HUES6 (cell line): ENCODE measurements around the gene CYP4F3.
"Not testable (repeated sequence)": the region's sequence is repeated elsewhere in the genome, so short reads cannot be mapped to it uniquely, and the experiment has no call there.

Experiments used
- H3K27ac ChIP-seq: 2 replicates; pipeline ENCODE4 v1.7.0; 2013; ENCODE audit warnings: low read depth, mild to moderate bottlenecking, low read length, inconsistent platforms
- H3K27me3 ChIP-seq: 2 replicates; pipeline ENCODE4 v1.6.1; 2013; ENCODE audit warnings: low read length; ENCODE audit not compliant: control insufficient read depth, insufficient read depth
- H3K36me3 ChIP-seq: 2 replicates; pipeline ENCODE4 v1.6.1; 2013; ENCODE audit warnings: low read length; ENCODE audit not compliant: control insufficient read depth, insufficient read depth
- H3K4me1 ChIP-seq: 2 replicates; pipeline ENCODE4 v1.6.1; 2013; ENCODE audit warnings: low read length; ENCODE audit not compliant: control insufficient read depth, insufficient read depth
- H3K4me3 ChIP-seq: 2 replicates; pipeline ENCODE4 v1.5.1; 2013; ENCODE audit warnings: low read depth, low read length
- H3K9ac ChIP-seq: one replicate; pipeline ENCODE4 v1.6.1; 2013; ENCODE audit warnings: mild to moderate bottlenecking, low read length
- H3K9me3 ChIP-seq: 2 replicates; pipeline ENCODE4 v1.6.1; 2013; ENCODE audit warnings: low read depth, low read length; ENCODE audit not compliant: control insufficient read depth, insufficient read depth

CYP4F3 gene, protein sequence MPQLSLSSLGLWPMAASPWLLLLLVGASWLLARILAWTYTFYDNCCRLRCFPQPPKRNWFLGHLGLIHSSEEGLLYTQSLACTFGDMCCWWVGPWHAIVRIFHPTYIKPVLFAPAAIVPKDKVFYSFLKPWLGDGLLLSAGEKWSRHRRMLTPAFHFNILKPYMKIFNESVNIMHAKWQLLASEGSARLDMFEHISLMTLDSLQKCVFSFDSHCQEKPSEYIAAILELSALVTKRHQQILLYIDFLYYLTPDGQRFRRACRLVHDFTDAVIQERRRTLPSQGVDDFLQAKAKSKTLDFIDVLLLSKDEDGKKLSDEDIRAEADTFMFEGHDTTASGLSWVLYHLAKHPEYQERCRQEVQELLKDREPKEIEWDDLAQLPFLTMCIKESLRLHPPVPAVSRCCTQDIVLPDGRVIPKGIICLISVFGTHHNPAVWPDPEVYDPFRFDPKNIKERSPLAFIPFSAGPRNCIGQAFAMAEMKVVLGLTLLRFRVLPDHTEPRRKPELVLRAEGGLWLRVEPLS

DNA sequence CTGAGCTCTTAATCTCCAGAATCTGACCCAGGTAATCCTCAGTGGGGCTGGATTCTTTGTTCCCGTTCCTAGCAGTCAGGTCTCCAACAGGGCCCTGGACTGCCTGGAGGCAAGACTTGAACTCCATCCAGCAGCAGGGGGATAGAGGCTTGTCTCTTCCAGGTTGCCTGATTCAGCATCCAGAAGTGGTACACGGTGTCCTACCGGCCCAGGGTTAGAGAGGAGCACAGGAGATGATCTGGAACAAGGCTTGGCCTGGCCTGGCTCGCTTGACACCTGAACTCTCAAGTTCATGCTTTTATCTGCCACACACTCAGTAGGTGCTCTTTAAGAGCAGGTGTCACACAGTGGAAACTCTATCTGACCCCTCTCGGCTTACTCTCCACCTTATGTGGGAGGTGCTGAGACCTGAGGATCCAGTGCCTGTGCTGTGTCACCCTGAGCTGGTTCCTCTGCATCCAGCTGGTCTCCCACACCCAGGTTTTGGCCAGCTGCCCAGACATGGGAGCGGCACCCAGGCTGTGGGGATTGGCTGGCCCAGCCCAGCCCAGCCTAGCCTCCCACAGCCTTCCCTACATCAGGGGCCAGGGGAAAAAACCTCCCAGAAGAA, at the start of gene CYP4F3:
Gene CYP4F3, plus strand, starts transcription at position 604 of the 610 bp plus-strand sequence. CDS start 519 bp downstream, outside the sequence.
- Histone ChIP-seq H3K36me3 (no peaks in the 10 kb centered on the region), H3K4me1 (no peaks in the 10 kb centered on the region), H3K4me3 (no peak within 1 kb of the TSS), H3K9me3 (peaks cover 20% of the 10 kb centered on the region; the same call in 1 of the 2 replicates), H3K27ac (no peak within 1 kb of the TSS), H3K9ac (no peak within 1 kb of the TSS), H3K27me3 (no peaks in the 10 kb centered on the region; the same call in 1 of the 2 replicates)

DNA sequence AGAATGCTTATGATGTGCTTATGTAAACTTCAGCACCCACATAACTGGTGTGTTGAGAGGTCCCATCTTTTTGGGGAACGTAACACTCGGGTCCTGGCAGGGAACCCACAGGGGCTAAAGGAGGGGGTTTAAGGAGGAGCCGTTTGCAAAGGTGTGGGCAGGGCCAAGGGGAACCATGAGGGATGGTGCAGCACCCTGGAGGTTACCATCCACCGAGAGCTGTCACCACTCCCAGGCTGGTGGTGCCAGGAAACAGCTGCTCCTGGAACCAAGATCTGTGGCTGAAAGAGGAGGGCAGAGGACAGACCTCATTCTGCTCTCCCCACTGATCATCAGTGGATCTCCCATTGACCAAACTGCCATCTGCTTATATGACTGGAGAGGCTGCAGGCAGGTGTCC, 48.9 kb upstream of the CYP4F3 start:
- Histone ChIP-seq H3K4me3 (no peak overlapping the region), H3K36me3 (no peaks in the 10 kb centered on the region), H3K4me1 (no peaks in the 10 kb centered on the region), H3K9ac (no peak overlapping the region), H3K27ac (no peak overlapping the region), H3K27me3 (peaks cover 3% of the 10 kb centered on the region; the same call in 1 of the 2 replicates), H3K9me3 (peaks cover 11% of the 10 kb centered on the region; the same call in 1 of the 2 replicates)

DNA sequence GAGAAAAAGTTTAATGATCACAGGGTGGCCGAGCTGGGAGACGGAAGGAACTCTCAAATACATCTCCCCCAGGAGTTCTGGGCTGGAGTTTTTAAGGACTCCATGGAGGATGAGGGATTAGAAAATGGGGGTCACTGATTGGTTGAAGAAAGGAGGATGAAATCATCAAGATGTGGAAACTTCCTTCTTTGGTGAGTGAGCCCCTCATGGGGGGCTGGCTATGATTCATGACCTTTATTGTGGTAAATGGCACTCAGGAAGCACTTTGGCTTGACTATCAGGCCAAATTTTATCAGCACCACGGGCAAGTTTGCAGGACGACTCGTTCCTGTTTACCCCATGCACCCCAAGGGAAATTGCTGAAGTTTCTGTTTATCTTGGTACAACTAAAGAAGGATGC, 48.2 kb upstream of the CYP4F3 start:
- H3K9me3 ChIP-seq, result peaks cover 11% of the 10 kb centered on the region; the same call in 1 of the 2 replicates
- H3K4me1 ChIP-seq, H3K36me3 ChIP-seq, H3K9ac ChIP-seq, H3K27ac ChIP-seq, H3K4me3 ChIP-seq, H3K27me3 ChIP-seq: not testable (repeated sequence)

- peaks cover 11% of the 10 kb centered on the region; the same call in 1 of the 2 replicates for H3K9me3 ChIP-seq
- H3K27ac ChIP-seq, H3K36me3 ChIP-seq, H3K27me3 ChIP-seq, H3K4me3 ChIP-seq, H3K4me1 ChIP-seq, H3K9ac ChIP-seq: not testable (repeated sequence)
Observed at GRCh38 chr19:15593766-15594165, 46.9 kb upstream of the CYP4F3 start.

DNA sequence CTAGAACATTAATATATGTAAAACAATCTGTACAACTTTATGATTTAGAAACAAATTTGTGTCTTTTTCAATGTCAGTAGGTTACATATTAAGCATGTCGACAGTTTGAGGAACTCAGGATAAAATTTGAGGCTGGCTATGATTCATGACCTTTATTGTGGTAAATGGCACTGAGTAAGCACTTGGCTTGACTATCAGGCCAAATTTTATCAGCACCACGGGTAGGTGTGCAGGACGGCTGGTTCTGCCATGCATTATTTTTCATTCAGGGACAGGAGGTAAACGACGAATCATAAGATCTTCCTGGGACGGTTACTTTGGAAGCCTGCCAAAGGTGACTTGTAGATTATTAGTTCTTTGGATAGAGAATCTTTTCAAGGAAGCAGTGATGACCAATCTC, 45.6 kb upstream of the CYP4F3 start:
- Histone ChIP-seq H3K27me3 (peaks cover 3% of the 10 kb centered on the region; the same call in 1 of the 2 replicates), H3K4me3 (no peak overlapping the region), H3K9ac (no peak overlapping the region), H3K27ac (no peak overlapping the region), H3K4me1 (no peaks in the 10 kb centered on the region), H3K36me3 (no peaks in the 10 kb centered on the region), H3K9me3 (peaks cover 11% of the 10 kb centered on the region; the same call in 1 of the 2 replicates)

DNA sequence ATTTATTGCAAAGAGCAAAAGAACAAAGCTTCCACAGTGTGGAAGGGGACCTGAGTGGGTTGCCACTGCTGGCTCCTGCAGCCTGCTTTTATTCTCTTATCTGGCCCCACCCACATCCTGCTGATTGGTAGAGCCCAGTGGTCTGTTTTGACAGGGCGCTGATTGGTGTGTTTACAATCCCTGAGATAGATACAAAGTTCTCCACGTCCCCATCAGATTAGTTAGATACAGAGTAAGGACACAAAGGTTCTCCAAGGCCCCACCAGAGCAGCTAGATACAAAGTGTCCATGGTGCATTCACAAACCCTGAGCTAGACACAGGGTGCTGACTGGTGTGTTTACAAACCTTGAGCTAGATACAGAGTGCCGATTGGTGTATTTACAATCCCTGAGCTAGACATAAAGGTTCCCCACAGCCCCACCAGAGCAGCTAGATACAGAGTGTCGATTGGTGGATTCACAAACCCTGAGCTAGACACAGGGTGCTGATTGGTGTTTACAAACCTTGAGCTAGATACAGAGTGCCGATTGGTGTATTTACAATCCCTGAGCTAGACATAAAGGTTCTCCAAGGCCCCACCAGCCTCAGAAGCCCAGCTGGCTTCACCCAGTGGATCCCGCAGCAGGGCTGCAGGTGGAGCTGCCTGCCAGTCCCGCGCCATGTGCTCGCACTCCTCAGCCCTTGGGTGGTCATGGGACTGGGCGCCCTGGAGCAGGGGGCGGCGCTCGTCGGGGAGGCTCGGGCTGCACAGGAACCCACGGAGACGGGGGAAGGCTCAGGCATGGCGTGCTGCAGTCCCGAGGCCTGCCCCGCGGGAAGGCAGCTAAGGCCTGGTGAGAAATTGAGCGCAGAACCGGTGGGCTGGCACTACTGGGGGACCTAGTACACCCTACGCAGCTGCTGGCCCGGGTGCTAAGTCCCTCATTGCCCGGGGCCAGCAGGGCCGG, 32.4 kb upstream of the CYP4F3 start:
- H3K27me3 ChIP-seq, result peaks cover 11% of the 10 kb centered on the region; the same call in 1 of the 2 replicates
- H3K9me3 ChIP-seq, H3K36me3 ChIP-seq, H3K4me1 ChIP-seq, H3K4me3 ChIP-seq, H3K9ac ChIP-seq, H3K27ac ChIP-seq: not testable (repeated sequence)

DNA sequence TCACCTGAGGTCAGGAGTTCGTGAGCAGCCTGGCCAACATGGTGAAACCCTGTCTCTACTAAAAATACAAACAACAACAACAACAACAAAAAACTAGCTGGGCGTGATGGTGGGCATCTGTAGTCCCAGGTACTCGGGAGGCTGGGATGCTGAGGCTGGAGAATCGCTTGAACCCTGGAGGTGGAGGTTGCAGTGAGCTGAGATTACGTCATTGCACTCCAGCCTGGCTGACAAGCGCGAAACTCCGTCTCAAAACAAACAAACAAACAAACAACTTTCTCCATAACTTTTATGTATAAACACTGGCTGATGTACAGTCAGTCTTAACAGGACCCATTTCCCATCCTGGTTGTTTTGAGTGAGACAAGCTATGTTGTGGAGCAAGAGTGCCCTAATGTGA, 31.4 kb upstream of the CYP4F3 start:
- Histone ChIP-seq H3K4me3 (no peak overlapping the region), H3K9ac (no peak overlapping the region), H3K4me1 (no peaks in the 10 kb centered on the region), H3K36me3 (no peaks in the 10 kb centered on the region), H3K27me3 (peaks cover 11% of the 10 kb centered on the region; the same call in 1 of the 2 replicates), H3K27ac (no peak overlapping the region), H3K9me3 (no peaks in the 10 kb centered on the region; the same call in 1 of the 2 replicates)

DNA sequence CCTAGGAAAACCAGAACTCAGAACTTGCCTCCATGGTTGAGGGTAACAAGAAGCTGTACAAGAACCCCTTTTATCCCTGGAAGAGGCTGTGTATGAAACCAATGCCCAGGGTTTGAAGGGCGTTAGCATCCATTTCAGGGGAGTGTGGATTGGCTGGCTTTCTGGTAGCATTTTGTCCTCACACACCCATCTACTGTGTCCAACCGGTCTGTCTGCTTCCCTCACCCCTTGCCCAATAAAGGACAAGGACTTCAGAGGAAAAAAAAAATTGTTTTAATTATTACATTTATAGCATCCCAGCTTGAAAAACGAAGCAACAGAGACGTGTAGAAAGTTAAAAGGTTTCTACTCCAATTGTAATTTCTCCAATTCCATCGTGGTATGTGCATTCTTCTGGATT, 28.4 kb upstream of the CYP4F3 start:
- Histone ChIP-seq H3K27me3 (peaks cover 21% of the 10 kb centered on the region; the same call in 1 of the 2 replicates), H3K27ac (no peak overlapping the region), H3K4me1 (no peaks in the 10 kb centered on the region), H3K9ac (no peak overlapping the region), H3K36me3 (no peaks in the 10 kb centered on the region), H3K4me3 (no peak overlapping the region), H3K9me3 (no peaks in the 10 kb centered on the region; the same call in 1 of the 2 replicates)

DNA sequence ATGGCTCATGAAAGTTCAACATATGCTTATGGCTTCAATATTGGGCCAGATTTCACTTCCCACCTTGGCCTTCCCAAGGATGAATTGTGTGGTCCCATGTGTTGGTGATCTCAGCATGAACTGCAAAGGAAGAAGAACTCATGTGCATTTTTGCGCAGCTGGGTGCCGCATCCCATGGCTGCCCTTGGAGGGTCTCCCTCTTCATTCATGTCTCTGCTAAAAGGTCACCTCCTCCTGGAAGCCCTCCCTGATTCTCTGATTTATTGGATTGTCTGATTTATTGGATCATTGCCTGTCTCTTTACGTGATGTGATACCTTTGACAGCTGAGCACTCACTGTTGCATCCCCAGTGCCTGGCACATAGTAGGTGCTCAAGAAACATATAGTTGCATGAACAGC, 27.4 kb upstream of the CYP4F3 start:
- Histone ChIP-seq H3K36me3 (no peaks in the 10 kb centered on the region), H3K9me3 (peaks cover 1% of the 10 kb centered on the region; the same call in 1 of the 2 replicates), H3K27me3 (peaks cover 21% of the 10 kb centered on the region; the same call in 1 of the 2 replicates), H3K4me1 (no peaks in the 10 kb centered on the region), H3K9ac (no peak overlapping the region), H3K27ac (no peak overlapping the region), H3K4me3 (no peak overlapping the region)

DNA sequence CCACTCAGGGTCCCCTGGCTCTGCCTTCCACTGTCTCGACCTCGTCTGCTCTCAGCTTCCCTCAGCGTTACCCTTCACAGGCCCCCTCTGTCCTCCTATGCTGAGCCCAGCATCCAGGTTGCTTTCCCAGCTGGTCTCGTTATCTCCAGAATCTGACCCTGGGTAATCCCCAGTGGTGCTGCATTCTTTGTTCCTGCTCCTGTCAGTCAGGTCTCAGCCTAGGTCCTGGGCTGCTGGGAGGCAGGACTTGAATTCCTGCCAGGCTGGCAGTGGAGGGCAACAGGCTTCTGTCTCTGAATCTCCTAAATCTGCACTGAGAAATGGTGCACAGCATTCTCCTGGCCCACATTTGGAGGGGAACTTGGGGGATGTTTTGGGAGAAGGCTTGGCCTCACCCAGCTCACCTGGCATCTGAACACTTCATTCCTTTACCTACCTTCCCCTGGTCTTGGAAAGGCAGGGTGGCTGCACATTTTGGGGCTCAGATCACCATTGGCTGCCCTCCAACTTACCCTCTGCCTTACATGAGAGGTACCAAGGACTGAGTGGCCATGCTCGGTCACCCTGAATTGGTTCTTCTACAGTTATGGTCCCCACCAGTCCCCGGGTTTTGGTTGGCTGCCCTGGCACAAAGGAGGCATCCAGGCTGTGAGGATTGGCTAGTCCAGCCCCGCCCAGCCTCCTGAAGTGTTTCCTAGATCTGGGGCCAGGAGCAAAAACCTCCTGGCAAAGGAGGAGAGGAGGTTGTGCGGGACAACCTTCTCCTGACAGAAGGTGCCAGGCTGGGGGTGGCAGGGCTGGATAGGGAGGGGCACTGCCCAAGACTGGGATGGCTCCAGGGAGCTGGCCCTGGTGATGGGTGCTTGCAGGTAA, 26.0 kb upstream of the CYP4F3 start, which contains the start of gene CYP4F8:
Gene CYP4F8, plus strand, starts transcription at position 712 of the 873 bp plus-strand sequence. CDS start 399 bp downstream, outside the sequence.
- no peaks in the 10 kb centered on the region for H3K36me3 ChIP-seq
- H3K4me1 ChIP-seq, result no peaks in the 10 kb centered on the region
- H3K27ac ChIP-seq, result no peak within 1 kb of the TSS
- peaks cover 19% of the 10 kb centered on the region; the same call in 1 of the 2 replicates for H3K27me3 ChIP-seq
- H3K9ac ChIP-seq, result no peak within 1 kb of the TSS
- no peak within 1 kb of the TSS for H3K4me3 ChIP-seq
- H3K9me3 ChIP-seq, result peaks cover 7% of the 10 kb centered on the region; the same call in 1 of the 2 replicates
